Activated CD4-positive, alpha-beta T cell treated with anti-CD3 and anti-CD28 coated beads, Interleukin-2, amount 50 U/mL, for 4 hours (primary cell): ENCODE measurements around the gene SMPDL3A.

ENCODE experiments used
- DNase-seq, 2 experiments: peaks; one replicate each; pipeline ENCODE4 v3.0.0-alpha.2; 2020

Gene SMPDL3A

GRCh38 chr6:122778985-122779661 is 9.9 kb upstream of the SMPDL3A start:
- DNase-seq, result no peak

DNA sequence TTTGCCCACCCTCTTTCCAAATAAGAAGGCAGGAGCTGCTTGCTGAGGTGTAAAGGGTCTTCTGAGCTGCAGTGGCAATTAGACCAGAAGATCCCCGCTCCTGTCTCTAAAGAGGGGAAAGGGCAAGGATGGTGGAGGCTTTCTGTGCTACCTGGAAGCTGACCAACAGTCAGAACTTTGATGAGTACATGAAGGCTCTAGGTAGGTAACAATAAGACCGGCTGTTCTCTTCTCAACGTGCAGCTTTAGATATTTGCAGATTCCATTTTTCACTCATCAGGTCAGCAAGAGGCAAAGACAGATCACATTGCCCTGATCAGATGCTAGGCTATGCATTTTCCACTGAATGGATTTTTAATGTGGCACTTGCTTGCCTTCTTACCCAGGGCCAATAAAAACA is 9.4 kb upstream of the SMPDL3A start, which contains the start of gene FABP7:
TSS of gene FABP7 (plus strand) at position 50 of the 400 bp plus-strand sequence. CDS start at position 129, 79 bp downstream.
- no peak for DNase-seq

DNA sequence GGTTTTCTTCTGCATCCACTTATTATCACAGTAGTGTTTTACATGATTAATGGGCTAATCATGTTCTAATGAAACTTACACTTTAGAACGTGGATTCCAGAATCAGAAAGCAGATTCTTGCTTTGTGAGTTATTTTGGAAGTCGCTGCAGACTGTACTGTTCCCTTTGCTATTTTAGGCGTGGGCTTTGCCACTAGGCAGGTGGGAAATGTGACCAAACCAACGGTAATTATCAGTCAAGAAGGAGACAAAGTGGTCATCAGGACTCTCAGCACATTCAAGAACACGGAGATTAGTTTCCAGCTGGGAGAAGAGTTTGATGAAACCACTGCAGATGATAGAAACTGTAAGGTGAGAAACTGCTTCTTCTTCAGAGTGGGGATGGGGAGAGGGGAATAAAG is 8.9 kb upstream of the SMPDL3A start:
- DNase-seq, result no peak

GRCh38 chr6:122781716-122782115 is 7.3 kb upstream of the SMPDL3A start:
- no peak for DNase-seq

DNA sequence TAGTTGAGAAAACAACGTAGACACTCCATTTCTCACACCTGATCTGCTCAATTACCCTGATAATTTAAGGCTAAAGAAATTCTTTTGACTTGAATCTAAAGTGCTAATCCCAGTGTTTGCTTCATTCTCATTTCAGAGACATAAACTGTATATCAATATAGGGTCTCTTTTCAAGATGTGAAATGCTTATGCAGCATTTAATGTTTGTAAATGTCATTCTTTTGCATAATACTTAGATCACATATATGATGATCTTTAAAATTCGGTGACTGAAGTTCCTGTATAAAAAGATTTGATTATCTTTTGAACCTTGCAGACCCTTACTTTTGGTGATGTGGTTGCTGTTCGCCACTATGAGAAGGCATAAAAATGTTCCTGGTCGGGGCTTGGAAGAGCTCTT is 5.7 kb upstream of the SMPDL3A start:
- no peak for DNase-seq

- no peak for DNase-seq
Observed at GRCh38 chr6:122785891-122786290, 3.2 kb upstream of the SMPDL3A start.

GRCh38 chr6:122787721-122788120 is 1.3 kb upstream of the SMPDL3A start:
- no peak for DNase-seq

- DNase-seq, result no peak
Observed at GRCh38 chr6:122788208-122788607, 850 bp upstream of the SMPDL3A start.

DNA sequence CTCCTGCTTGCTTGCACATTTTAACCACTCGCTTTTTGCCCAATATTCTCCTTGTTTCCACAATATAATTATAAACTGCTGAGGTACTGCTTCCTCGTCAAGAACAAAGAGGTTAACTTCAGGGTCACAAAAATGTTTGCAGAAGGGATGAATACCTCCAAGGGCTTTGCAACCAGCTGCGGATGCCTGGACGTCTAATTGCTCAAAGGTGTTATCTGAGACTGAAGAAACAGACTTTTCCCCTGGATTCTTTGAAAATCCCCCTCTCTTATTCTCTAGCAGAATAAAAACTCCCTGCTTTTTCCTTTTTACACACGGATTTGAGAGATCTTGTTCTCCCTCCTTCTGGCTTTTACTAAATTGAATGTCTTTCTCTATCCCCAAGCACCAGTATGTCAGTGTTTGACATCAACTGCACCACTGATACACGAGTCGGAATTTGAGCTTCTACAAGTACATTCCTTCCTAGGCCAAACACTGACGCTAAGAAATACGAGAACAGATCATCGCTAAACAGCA is 336 bp upstream of the SMPDL3A start:
- DNase-seq, result no peak

- no peak for DNase-seq
Observed at GRCh38 chr6:122790028-122790422, 967 bp downstream of the SMPDL3A start.

GRCh38 chr6:122790423-122791309 is 1.6 kb downstream of the SMPDL3A start:
- DNase-seq, result no peak

DNA sequence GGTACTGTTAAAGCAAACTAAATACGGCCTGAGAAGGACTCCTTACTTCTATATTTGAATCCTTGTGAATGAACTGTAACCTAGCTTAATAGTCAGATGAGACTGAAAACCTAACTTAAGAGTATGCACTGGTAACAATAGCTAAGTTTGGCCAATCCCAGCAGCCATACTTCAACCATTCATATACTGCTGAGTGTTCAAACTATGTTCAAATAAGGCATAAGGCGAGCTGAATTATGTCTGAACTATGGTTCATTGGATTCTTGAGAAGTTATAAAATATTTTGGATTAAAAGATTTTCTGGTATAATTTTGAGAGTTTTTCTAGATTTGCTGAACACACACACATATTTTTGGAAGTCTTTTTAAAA is 2.2 kb downstream of the SMPDL3A start:
- no peak for DNase-seq

GRCh38 chr6:122792766-122793165 is 3.7 kb downstream of the SMPDL3A start:
- no peak for DNase-seq

GRCh38 chr6:122797537-122797936 is 8.5 kb downstream of the SMPDL3A start:
- no peak for DNase-seq

DNA sequence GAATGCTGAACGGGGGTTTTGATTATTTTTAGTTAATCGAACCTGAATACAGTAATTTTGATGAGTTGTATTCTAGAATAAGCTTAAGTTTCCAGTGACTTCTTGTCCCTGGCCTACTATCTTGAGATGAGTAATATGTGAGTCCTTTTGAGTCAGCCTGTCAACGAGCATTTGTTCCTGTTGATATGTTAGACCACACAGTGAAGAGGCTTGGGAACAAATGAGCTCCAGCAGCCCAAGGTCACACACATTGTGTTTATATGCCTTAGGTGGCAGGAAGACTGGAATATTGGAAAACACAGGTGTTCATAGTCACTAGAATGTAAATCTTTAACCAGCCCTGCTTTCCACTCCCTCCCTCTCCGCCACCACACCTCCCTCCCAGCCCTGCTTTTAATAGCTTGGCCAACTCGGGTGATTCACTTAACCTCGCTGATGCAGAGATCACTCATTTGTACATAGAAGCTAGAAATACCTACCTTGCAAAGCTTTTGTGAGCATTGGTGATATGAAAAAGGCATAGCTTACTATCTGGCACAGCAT is 9.1 kb downstream of the SMPDL3A start:
- no peak for DNase-seq

- DNase-seq, result no peak
Observed at GRCh38 chr6:122799140-122799745, 10.2 kb downstream of the SMPDL3A start.

DNA sequence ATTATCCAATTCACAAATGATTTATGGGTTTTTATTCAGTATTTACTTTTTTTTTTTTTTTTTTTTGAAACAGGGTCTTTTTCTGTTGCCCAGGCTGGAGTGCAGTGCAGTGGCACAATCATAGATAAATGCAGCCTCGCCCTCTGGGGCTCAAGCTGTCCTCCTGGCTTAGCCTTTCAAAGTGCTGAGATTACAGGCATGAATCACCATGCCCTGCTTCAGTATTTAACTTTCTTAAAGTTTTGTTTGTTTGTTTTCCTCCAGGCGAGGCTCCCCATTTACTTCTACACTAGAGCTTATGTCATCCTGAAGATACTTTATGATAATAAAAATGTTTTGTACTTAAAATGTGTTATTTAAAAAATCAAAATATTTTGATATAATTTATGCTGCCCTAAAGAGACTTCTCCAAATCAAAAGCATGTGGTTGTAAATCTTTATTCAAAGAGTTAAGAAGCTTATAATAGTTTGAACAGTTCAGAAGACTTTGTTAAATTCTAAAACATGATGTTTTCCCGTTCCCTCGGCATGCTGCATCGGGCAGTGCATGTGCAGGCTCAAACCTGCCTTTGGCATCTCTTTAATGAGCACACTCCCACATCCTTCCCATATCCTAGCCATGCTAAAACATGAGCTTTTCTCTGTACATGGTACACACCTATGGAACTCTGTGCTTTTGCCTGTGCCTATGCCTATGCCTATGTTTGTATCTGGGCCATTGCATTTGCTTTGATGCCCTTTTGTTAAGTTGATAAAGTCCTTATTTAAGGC is 11.0 kb downstream of the SMPDL3A start:
- no peak for DNase-seq

DNA sequence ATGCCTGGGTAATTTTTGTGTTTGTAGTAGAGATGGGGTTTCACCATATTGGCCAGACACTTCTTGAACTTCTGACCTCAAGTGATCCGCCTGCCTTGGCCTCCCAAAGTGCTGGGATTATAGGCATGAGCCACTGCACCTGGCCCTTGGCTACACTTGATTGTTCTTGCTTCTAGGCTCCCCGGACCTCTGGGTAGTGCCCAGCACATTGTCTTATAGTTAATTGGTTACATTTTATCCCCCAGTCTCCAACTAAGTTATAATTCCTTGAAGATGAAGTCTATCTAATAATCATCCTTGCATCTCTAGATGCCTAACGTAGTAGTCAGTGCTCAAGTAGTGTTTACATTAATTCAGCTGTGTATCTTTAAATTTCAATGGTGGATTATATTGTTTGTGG is 11.8 kb downstream of the SMPDL3A start:
- no peak for DNase-seq

- no peak for DNase-seq
Observed at GRCh38 chr6:122801397-122801796, 12.3 kb downstream of the SMPDL3A start.

DNA sequence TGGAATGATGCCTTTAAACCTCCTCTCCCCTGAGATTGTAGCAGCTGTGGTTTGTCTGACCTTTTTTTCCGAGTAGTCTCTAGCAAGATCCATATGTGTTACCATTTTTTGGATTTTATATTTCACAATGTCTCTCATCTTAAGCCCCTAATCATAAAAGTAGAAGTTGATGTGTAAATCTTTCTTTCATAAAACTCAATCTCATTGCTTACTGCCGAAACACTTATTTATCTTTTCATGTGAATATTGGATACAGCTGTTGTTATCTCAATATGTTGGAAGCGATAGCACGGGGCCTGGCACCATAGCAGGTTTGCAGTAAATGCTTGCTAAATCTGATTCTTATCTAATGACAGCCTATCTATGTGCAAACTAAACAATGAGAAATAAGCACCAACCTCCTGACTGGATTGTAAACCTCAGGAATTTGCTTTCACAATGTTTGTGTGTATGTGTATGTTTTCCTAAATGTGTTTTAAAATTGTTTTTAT is 14.2 kb downstream of the SMPDL3A start:
- no peak for DNase-seq

DNA sequence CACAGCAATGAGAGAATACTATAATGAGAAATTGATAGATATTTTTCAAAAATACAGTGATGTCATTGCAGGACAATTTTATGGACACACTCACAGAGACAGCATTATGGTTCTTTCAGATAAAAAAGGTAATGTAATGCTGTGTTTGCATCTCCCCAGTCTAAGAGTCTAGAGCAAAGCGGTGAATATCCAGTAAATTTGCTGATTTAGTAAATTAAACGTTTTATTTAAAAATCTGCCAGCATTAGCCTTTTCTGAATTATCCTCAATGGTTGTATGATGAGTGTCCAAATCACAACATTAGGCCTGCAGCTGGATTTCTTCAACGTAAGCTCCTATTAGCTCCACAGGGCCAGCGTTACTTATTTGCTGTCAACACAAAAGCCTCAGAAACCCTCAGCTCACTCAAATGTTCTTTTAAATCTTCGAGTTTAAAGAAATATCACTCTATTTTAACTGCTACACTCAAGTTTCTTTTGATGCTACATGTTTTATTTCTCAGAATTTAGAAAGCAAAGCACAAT is 16.0 kb downstream of the SMPDL3A start:
- DNase-seq, result no peak

- DNase-seq, result no peak
Observed at GRCh38 chr6:122806291-122806690, 17.2 kb downstream of the SMPDL3A start.
